Kidney tubule cell (primary cell): Measurements from ENCODE around the gene AK5.
A peak's percentile ranks its signal among the peaks of the same experiment; 100 is the strongest.

Experiments used
- DNase-seq: peaks from one replicate; pipeline ENCODE4 v3.0.0-alpha.2; 2018; ENCODE audit warnings: low spot score

The AK5 gene

GRCh38 chr1:77354536-77354935, 72.7 kb downstream of the AK5 start:
- DNase-seq: no peak

DNA sequence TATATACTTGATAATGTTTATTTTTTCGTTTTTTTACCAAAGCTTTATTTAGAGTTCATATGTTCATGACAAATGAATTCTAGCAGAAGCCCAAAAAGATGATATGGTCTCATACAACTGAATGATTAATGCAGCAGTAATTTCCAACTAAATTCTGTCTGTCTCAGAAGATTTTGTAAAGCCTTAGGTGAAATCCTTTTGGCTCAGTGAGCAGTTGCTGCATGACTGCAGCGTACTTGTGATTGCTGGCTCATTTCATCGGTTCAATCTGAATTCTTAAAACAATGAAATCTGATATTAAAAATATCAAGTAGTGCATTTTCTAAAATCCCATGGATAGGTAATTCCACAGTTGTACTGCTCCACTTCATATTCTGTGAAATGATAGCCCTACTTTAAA, 73.2 kb downstream of the AK5 start:
- DNase-seq: no peak

GRCh38 chr1:77356136-77356535, 74.3 kb downstream of the AK5 start:
- DNase-seq: no peak

DNA sequence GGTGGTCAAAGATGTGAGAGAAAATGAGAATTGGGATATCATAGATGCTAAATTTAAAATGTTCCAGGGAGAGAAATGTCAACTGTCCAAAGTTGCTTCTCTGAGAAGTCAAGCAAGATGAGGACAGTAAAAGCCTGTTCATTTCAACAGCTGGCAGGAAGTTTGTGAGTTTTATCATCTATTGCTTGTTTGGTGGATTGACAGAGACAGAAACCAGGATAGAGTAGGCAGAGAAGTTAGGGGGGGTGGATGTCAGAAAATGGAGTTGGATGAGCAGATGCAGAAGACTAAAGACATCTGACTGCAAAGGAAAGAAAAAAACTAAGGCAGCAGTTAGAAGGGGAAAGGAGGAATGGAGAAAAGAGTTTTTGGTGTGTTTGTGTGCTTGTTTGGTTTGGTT, 78.4 kb downstream of the AK5 start:
- no peak for DNase-seq

- no peak for DNase-seq
These were observed 79.8 kb downstream of the AK5 start for GRCh38 chr1:77361621-77362020.

DNA sequence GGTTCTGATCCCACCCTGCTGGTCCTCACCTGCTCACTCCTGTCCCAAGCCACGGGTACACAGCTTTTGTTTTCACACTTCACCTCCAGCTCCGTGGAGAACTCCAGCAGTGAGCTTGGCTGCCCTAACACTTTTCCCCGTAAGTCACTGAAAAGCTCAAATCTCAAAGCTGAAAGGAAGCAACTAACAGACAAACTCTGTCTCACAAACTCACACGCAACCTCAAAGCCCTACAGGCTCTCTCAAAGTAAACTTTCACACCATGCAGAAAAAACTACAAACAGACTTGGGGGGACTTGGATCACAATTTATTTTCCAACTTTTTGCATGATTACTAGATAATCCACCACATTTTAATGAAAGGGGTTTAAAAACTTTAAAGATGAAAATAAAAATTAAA, 88.3 kb downstream of the AK5 start:
- peak; percentile 9 for DNase-seq

GRCh38 chr1:77370583-77371306, 88.9 kb downstream of the AK5 start:
- peak; percentile 98 for DNase-seq

DNA sequence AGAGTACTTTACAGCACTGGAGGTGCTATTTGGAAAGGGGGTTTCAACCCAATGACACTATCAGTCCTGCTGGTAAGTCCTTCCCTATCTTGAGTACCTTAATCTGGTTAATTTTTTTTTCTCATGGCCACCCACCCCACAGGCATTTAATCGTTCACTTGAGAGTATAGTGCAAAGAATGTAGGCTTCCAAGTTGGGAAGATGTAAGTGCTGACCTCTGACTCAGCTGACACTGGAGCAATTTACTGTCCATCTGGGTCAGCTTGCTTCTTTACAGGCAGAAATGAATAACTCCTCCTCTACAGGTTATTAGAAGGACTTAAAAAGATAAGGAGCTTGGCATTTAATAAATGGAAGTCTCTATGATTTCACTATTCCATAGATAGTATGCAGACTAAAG, 89.6 kb downstream of the AK5 start:
- DNase-seq: peak; percentile 66

GRCh38 chr1:77373702-77374101, 91.9 kb downstream of the AK5 start:
- DNase-seq: no peak

- no peak for DNase-seq
These were observed 93.7 kb downstream of the AK5 start for GRCh38 chr1:77375541-77375940.

DNA sequence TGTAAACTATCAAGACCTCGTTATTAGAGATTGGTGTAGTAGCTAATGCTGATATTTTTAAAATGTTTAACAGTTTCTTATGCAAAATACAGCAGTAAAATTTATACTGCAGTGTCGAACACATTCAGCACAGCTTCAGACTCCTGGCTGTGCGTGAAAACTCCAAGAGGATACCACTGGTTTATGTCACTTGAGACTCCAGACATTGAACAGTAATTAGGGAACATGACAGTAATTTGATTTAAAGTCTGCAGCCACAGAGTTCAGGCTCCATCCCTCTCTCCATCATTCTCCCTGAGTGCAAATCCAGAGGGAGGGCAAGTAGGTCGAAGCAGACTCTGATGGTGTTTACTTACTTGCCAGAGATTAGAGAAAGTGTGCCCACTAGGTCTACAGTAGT, 94.2 kb downstream of the AK5 start:
- DNase-seq: no peak

DNA sequence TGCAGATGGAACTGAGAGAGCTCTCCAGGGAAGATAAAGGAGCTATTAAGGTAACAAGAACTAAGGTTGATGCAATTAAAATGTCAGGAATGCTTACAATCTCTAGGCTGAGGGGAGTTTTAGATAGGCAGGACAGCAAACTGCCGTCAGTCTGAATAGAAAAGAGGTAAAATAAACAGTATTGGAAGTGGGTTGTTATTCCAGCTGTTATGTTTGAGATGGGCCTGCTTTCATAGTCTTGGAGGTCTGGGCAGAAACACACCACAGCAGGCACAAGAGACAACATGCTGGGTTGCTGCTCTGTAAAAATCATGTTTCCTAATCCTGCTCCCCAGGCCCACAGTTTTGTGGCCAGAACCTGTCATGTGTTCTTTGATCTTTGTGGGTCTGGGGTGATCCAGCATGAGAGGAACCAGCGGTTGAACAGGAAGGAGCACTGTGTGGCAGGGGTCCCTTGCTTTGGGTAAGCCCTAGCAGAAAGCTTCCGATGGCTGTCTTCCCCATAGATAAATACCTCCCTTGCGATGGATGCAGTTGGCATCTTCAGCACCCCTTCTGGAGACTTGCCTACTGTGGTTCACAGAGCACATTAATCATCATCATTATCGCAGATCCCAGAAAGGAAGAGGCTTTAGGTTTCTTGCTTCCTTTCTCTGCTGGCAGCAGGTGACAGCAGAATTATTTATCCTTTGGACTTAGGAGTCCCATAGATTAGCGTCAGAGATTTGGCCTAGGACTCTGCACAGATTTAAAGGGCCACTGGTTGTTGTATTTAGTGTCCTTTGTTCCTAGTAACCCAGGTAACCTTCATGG, 97.1 kb downstream of the AK5 start:
- DNase-seq: peak; percentile 48

DNA sequence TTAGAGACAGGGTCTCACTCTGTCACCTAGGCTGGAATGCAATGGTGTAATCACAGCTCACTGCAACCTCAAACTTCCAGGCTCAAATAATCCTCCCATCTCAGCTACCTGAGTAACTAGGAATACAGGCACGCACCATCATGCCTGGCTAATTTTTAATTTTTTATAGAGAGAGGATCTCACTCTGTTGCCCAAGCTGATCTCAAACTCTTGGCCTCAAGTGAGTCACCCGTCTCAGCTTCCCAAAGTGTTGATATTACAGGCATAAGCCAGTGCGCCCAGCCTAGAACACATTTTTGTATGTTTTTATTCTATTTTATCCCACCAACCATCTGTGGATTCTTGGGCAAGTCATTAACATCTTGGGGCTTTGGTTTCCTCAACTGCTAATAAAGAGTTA, 100.5 kb downstream of the AK5 start:
- DNase-seq: peak; percentile 95

- DNase-seq: no peak
These were observed 101.4 kb downstream of the AK5 start for GRCh38 chr1:77383236-77383635.

DNA sequence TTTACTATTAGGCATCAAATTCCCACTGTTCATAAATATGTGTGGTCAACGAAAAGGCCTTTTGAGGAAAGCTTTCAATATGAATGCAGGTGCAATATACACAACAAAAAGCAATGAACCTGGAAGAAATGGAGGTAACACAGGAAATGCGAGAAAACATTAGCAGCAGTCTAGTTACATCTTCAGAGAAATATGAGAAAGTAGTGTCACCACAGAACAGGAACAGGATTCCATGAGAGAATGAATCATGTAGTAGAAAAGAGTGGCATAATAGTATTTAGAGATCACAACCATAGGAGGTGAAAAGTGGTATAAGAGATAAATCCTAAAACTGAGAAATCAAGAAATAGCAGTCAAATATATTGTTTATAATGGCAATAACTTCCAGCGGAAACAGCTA, 103.7 kb downstream of the AK5 start:
- peak; percentile 75 for DNase-seq

GRCh38 chr1:77386276-77386675, 104.5 kb downstream of the AK5 start:
- peak; percentile 17 for DNase-seq

- DNase-seq: no peak
These were observed 105.7 kb downstream of the AK5 start for GRCh38 chr1:77387553-77387952.

DNA sequence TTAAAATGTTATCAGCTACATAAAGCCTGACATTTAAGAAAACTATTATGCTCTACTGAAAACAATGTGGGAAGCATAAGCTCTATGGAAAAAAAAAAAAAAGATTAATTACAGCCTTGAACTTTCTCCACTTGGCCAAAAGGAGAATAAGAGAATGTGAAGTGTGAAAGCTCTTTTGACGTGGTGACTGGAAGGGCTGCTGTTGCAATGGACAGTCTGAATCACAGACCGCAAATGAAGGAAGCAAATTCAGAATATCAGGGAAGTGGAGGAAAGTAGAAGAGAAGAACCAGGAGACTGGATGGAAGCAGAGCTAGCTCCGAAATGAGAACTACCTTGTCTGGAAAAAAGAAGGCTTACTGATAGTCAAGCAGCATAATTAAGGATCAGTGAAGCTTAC, 106.8 kb downstream of the AK5 start:
- no peak for DNase-seq

- no peak for DNase-seq
These were observed 110.7 kb downstream of the AK5 start for GRCh38 chr1:77392486-77392885.

DNA sequence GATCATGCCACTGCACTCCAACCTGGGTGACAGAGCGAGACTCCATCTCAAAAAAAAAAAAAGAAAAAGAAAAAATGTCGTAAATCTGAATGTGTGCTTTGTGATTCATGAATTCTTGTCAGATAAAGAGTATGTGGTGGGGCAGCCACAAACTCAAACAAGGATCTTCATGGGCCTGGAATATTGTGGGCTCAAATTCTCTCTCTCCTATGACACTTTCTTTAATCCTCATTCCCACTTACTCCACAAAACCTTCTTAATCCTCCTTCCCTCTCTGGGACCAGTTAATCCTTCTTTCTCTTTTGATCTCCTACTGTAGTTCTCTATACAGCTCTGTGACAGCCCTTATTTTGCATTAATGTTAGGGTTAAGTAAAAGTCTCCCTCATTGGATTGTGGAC, 112.3 kb downstream of the AK5 start:
- DNase-seq: peak; percentile 47

- no peak for DNase-seq
These were observed 113.2 kb downstream of the AK5 start for GRCh38 chr1:77395051-77395450.

DNA sequence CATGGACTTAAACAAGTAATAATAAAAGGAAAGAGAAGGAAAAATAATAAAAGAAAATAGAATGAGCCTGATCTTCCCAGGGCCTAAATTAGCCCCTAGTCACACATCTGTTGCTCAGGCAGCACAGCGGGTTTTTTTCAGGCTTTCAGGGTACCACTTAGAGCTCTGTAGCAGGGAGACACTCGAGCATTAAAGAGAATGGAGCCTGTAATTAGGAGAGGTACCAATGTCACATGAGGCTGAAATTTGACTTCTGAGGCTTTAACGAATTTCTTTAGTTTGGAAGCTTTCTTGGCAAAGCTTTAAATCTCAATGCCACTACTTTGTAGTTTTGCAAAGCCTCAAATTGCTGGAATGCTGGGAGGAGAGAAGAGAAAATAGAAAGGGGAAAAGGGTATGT, 116.3 kb downstream of the AK5 start:
- no peak for DNase-seq

DNA sequence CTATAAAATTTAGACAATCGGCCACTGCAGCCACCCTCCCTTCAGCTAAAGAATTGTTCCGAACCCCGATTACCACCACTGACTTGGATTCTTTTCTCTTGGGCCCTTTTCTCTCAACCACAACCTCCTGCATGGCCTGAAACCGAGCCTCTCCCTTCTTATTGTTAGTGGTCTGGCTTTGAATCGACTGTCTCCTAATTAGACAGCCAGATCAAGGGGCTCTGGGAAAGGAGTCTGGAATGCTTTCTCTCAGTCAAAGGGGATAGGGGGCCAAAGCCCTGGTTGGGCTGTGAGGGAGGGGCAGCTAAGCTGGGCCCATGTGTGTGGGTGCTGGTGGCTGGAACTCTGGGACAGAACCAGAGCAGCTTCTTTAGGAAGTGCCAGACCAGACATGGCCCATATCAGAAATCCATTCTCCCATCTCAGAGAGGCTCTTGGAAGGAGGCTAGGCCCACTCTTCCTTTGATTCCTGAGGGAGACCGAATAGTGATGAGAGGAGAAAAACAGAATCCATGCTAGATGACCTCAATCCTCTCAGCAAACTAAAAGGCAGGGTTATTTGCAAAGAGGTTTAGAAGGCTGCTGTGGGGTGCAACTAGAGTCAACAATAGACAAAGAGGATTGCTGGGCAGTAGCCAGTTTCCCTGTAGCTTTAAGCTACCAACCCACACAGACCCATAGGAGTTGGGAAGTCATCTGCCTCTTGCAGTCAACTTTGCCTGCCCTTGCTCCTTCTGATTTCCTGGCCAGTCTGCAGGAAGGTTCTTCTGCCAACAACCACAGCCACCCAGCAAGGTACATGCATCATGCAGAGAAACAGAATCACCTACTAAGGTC, 117.6 kb downstream of the AK5 start:
- DNase-seq: no peak
